MCF 10A (cell line): ENCODE results near the gene STK16. TPM values are rescaled to one million over a fixed set of nuclear protein-coding genes. Genes with fewer than 3 reads are reported as not detected.
"Not testable (repeated sequence)": the region's sequence is repeated elsewhere in the genome, so short reads cannot be mapped to it uniquely, and the experiment has no call there.

Experiments
- BruUV-seq: library from RNA; stranded (reverse); fragments of 400-500 nt; replicated peaks from 2 replicates; lab custom pipeline; 2021; lab: Mats Ljungman, UMichigan
- CTCF ChIA-PET: fragments of 300-600 bp; sonication (Branson Sonifier 250); formaldehyde crosslinking; extraction: SDS; loops from one replicate; lab custom pipeline; 2021; ENCODE audit warnings: antibody characterized with exemption, inconsistent platforms; lab: Yijun Ruan, JAX
- POLR2A ChIA-PET: fragments of 300-600, 350-650 bp; sonication (Branson Sonifier 250); formaldehyde crosslinking; extraction: SDS; loops from one replicate; lab custom pipeline; 2020; ENCODE audit warnings: antibody characterized with exemption, inconsistent platforms; lab: Yijun Ruan, JAX
- DNase-seq: peaks from one replicate; pipeline ENCODE4 v3.0.0-alpha.2; 2018; ENCODE audit not compliant: unreplicated experiment
- H3K27ac Mint-ChIP-seq: one replicate; pipeline ENCODE4 v1.8.0; 2022; ENCODE audit warnings: mild to moderate bottlenecking, low read depth, mixed read lengths; ENCODE audit not compliant: unreplicated experiment
- H3K27me3 Mint-ChIP-seq: one replicate; pipeline ENCODE4 v1.8.0; 2022; ENCODE audit warnings: mixed read lengths; ENCODE audit not compliant: insufficient read depth, unreplicated experiment
- H3K36me3 Mint-ChIP-seq: one replicate; pipeline ENCODE4 v1.8.0; 2022; ENCODE audit warnings: mild to moderate bottlenecking, moderate library complexity, mixed read lengths; ENCODE audit not compliant: insufficient read depth, unreplicated experiment
- H3K4me1 Mint-ChIP-seq: one replicate; pipeline ENCODE4 v1.8.0; 2022; ENCODE audit warnings: mixed read lengths; ENCODE audit not compliant: insufficient read depth, unreplicated experiment
- H3K4me3 Mint-ChIP-seq: one replicate; pipeline ENCODE4 v1.8.0; 2022; ENCODE audit warnings: mild to moderate bottlenecking, moderate library complexity, mixed read lengths; ENCODE audit not compliant: unreplicated experiment
- H3K9me3 Mint-ChIP-seq: one replicate; pipeline ENCODE4 v1.8.0; 2022; ENCODE audit warnings: mixed read lengths; ENCODE audit not compliant: unreplicated experiment
- intact Hi-C: fragments of 100-400 bp; cut with micrococcal nuclease; formaldehyde crosslinking; loops from 2 replicates; pipeline ENCODE4 v1.14.1; 2022
- total RNA-seq: library from RNA; stranded (reverse); gene quantifications from 2 replicates; pipeline ENCODE4 v1.2.3, GENCODE V29; 2022
- TF ChIP-seq, protein P1 (sequence below): fragments of 200-600 bp; IDR thresholded peaks from one replicate; pipeline ENCODE4 v1.8.0; 2022; ENCODE audit warnings: antibody characterized with exemption, mild to moderate bottlenecking; ENCODE audit not compliant: unreplicated experiment

Gene STK16
- total RNA-seq, 1 experiment from 2014 or later = 33.4 TPM

DNA sequence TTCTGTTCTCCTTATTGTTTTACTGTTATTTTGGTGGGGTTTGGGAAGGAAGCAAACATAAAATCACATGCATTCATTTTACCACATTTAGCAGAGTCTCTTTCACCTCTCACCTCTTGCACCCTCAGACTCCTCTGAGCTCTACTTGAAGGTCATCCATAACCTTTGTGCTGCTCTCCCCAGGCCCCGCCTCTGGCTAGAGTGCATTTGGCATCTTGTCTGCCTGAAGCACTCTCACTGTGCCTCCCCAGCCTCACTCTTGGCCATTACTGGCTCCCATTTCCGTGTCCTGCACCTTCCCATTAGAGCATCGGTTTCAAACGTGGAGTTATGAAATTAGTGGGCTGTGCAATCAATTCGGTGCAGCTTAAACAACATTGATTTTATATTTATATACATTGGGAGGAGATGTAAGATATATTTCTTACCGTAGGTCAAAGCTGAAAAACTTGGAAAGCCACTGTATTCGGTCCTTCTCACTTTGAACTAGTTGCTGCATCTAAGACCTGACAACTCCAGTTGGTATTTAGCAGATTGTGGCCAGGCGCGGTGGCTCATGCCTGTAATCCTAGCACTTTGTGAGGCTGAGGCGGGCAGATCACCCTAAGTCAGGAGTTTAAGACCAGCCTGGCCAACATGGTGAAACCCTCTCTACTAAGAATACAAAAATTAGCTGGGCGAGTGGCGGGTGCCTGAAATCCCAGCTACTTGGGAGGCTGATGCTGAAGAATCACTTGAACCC, 45.6 kb upstream of the STK16 start:
- TF ChIP-seq, protein P1, sequence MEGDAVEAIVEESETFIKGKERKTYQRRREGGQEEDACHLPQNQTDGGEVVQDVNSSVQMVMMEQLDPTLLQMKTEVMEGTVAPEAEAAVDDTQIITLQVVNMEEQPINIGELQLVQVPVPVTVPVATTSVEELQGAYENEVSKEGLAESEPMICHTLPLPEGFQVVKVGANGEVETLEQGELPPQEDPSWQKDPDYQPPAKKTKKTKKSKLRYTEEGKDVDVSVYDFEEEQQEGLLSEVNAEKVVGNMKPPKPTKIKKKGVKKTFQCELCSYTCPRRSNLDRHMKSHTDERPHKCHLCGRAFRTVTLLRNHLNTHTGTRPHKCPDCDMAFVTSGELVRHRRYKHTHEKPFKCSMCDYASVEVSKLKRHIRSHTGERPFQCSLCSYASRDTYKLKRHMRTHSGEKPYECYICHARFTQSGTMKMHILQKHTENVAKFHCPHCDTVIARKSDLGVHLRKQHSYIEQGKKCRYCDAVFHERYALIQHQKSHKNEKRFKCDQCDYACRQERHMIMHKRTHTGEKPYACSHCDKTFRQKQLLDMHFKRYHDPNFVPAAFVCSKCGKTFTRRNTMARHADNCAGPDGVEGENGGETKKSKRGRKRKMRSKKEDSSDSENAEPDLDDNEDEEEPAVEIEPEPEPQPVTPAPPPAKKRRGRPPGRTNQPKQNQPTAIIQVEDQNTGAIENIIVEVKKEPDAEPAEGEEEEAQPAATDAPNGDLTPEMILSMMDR = no peak
- H3K9me3 Mint-ChIP-seq = no peaks in the 10 kb centered on the region
- CTCF ChIA-PET = interaction anchor here (1.0 to 1.2 kb wide), 3 partner anchors 18 to 95 kb away, joined by 3 to 6 read pairs (median 3); no protein-coding TSS in a partner anchor
- H3K4me1 Mint-ChIP-seq = no peaks in the 10 kb centered on the region
- H3K27ac Mint-ChIP-seq = no peak overlapping the region
- BruUV-seq = no TSS peak
- DNase-seq = no peak
- no peak overlapping the region for H3K4me3 Mint-ChIP-seq
- H3K27me3 Mint-ChIP-seq = no peaks in the 10 kb centered on the region
- intact Hi-C loops = no loop called here
- POLR2A ChIA-PET = interaction anchor here (1.1 to 1.2 kb wide), 2 partner anchors 24 to 33 kb away, joined by 3 to 5 read pairs; no protein-coding TSS in a partner anchor
- no peaks in the 10 kb centered on the region for H3K36me3 Mint-ChIP-seq

DNA sequence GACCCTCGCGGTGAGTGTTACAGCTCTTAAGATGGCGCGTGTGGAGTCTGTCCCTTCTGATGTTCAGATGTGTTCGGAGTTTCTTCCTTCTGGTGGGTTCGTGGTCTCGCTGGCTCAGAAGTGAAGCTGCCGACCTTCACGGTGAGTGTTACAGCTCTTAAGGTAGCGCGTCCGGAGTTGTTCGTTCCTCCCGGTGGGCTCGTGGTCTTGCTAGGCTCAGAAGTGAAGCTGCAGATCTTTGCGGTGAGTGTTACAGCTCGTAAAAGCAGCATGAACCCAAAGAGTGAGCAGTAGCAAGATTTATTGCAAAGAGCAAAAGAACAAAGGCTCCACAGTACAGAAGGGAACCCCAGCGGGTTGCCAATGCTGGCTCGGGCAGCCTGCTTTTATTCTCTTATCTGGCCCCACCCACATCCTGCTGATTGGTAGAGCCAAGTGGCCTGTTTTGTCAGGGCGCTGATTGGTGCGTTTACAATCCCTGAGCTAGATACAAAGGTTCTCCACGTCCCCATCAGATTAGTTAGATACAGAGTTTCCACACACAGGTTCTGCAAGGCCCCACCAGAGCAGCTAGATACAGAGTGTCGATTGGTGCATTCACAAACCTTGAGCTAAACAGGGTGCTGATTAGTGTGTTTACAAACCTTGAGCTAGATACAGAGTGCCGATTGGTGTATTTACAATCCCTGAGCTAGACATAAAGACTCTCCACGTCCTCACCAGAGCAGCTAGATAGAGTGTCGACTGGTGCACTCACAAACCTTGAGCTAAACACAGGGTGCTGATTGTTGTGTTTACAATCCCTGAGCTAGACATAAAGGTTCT, 44.6 kb upstream of the STK16 start:
- intact Hi-C loops, H3K4me3 Mint-ChIP-seq, H3K36me3 Mint-ChIP-seq, H3K27me3 Mint-ChIP-seq, BruUV-seq, DNase-seq, H3K27ac Mint-ChIP-seq, H3K4me1 Mint-ChIP-seq, H3K9me3 Mint-ChIP-seq: not testable (repeated sequence)
- ChIA-PET POLR2A (interaction anchor here (0.7 kb wide), 2 partner anchors 8 to 22 kb away, joined by 3 read pairs; no protein-coding TSS in a partner anchor), CTCF (interaction anchor here (1.0 to 1.2 kb wide), 2 partner anchors 19 to 99 kb away, joined by 3 to 6 read pairs; no protein-coding TSS in a partner anchor)

DNA sequence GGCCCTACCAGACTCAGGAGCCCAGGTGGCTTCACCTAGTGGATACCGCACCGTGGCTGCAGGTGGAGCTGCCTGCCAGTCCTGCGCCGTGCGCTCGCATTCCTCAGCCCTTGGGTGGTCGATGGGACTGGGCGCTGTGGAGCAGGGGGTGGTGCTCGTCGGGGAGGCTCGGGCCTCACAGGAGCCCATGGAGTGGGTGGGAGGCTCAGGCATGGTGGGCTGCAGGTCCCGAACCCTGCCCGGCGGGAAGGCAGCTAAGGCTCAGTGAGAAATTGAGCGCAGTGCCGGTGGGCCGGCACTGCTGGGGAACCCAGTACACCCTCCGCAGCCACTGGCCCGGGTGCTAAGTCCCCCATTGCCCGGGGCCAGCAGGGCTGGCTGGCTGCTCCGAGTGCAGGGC, 43.9 kb upstream of the STK16 start:
- H3K9me3 Mint-ChIP-seq, H3K27ac Mint-ChIP-seq, H3K4me3 Mint-ChIP-seq, H3K36me3 Mint-ChIP-seq, intact Hi-C loops, H3K4me1 Mint-ChIP-seq, H3K27me3 Mint-ChIP-seq, BruUV-seq, DNase-seq: not testable (repeated sequence)
- POLR2A ChIA-PET = interaction anchor here (0.7 kb wide), 1 partner anchor 9 kb away, joined by 3 read pairs; no protein-coding TSS in a partner anchor
- CTCF ChIA-PET = interaction anchor here (1.0 to 1.2 kb wide), 2 partner anchors 19 to 98 kb away, joined by 3 to 6 read pairs; no protein-coding TSS in a partner anchor

DNA sequence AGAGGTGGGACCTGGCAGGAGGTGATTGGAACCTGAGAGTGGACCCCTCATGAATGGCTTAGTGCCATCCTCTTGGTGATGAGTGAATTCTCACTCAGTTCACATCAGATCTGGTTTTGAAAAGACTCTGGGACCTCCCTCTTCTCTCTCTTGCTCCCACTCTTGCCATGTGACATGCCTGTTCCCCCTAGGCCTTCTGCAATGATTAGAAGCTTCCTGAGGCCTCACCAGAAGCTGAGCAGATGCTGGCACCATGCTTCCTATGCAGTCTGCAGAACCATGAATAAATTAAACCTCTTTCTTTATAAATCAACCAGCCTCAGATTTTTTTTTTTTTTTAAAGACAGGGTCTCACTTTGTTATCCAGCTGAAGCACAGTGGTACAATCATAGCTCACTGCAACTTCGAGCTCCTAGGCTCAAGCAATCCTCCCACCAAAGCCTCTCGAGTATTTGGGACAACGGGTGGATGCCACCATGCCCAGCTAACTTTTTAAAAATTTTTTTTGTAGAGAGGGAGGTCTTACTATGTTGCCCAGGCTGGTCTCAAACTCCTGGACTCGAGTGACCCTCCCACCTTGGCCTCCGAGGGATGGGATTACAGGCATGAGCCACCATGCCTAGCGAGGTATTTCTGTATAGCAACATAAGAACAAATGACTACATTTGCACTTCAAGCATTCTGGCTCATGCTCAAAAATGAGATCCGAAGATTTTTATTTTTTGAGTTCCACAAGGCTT, 40.7 kb upstream of the STK16 start:
- no TSS peak for BruUV-seq
- intact Hi-C loops = no loop called here
- ChIA-PET CTCF (interaction anchor here (0.6 to 2.0 kb wide), 2 partner anchors 10 to 24 kb away, joined by 3 to 6 read pairs; no protein-coding TSS in a partner anchor), POLR2A (interaction anchor here (1.3 to 1.4 kb wide), 2 partner anchors 25 to 29 kb away, joined by 3 read pairs; no protein-coding TSS in a partner anchor)
- no peaks in the 10 kb centered on the region for H3K27me3 Mint-ChIP-seq
- H3K4me1 Mint-ChIP-seq = peaks cover 15% of the 10 kb centered on the region
- H3K9me3 Mint-ChIP-seq = no peaks in the 10 kb centered on the region
- DNase-seq = no peak
- no peak overlapping the region for H3K4me3 Mint-ChIP-seq
- no peak overlapping the region for H3K27ac Mint-ChIP-seq
- TF ChIP-seq, protein P1 = no peak
- peaks cover 14% of the 10 kb centered on the region for H3K36me3 Mint-ChIP-seq
